Measurements from ENCODE around the gene AQP2. TPM values are rescaled to one million over a fixed set of nuclear protein-coding genes. Genes with fewer than 3 reads are reported as not detected.
"Not testable (repeated sequence)": the region's sequence is repeated elsewhere in the genome, so short reads cannot be mapped to it uniquely, and the experiment has no call there.

AQP2 gene
- total and polyA plus RNA-seq, 7 donors: not detected

- peak overlapping the region in 3 of 4 donors; percentile 24 to 69 (median 50) for H3K27ac ChIP-seq
Observed at GRCh38 chr12:49984476-49985359, 34.2 kb downstream of the AQP2 start.

DNA sequence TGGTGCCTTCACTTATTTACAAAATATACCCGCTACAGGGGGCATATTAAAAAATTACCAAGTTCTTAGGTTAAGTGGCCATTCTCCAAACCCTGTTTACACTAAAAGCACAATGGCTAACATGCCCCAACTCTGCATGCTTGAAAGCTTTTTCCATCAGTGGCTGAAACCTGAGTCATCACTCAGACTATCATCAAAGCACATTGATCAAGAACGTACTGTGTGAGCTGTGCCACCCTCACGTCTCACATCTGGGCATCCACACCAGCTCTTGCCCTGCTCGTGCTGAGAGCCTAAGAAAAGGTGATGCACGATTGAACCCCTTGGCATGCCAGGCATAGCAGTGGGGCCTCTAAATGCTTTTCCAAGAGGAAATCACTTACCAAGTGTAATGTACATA, 35.4 kb downstream of the AQP2 start:
- H3K36me3 ChIP-seq: no peaks in the 10 kb centered on the region
- WGBS, 2 donors: 88 to 94% methylated on average over 5 of the region's 5 CpGs
- peaks cover 0 to 86% (median 56%) of the 10 kb centered on the region in 4 donors for H3K4me1 ChIP-seq
- no peak for TF ChIP-seq EP300 (IDR thresholded peaks at IDR 0.05)
- TF ChIP-seq POLR2AphosphoS5 (IDR thresholded peaks at IDR 0.05): no peak
- H3K9me3 ChIP-seq: no peaks in the 10 kb centered on the region
- no peak overlapping the region for H3K4me3 ChIP-seq
- no peak overlapping the region for H3K27ac ChIP-seq
- DNase-seq: no peak
- H3K27me3 ChIP-seq: no peaks in the 10 kb centered on the region
- intact Hi-C loops (cut with DNase I): no loop called here

More at GRCh38 chr12:49984476-49985359, 34.2 kb downstream of the AQP2 start:
- TF ChIP-seq POLR2AphosphoS5 (IDR thresholded peaks at IDR 0.05): no peak
- TF ChIP-seq, protein P1, sequence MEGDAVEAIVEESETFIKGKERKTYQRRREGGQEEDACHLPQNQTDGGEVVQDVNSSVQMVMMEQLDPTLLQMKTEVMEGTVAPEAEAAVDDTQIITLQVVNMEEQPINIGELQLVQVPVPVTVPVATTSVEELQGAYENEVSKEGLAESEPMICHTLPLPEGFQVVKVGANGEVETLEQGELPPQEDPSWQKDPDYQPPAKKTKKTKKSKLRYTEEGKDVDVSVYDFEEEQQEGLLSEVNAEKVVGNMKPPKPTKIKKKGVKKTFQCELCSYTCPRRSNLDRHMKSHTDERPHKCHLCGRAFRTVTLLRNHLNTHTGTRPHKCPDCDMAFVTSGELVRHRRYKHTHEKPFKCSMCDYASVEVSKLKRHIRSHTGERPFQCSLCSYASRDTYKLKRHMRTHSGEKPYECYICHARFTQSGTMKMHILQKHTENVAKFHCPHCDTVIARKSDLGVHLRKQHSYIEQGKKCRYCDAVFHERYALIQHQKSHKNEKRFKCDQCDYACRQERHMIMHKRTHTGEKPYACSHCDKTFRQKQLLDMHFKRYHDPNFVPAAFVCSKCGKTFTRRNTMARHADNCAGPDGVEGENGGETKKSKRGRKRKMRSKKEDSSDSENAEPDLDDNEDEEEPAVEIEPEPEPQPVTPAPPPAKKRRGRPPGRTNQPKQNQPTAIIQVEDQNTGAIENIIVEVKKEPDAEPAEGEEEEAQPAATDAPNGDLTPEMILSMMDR (IDR thresholded peaks at IDR 0.05): no peak
- TF ChIP-seq POLR2A (IDR thresholded peaks at IDR 0.05): no peak
- no peak for TF ChIP-seq EP300 (IDR thresholded peaks at IDR 0.05)
- WGBS, 2 donors: 89 to 90% methylated on average over 9 of the region's 9 CpGs
- Histone ChIP-seq H3K9me3 (no peaks in the 10 kb centered on the region), H3K4me1 (peaks cover 0 to 79% (median 54%) of the 10 kb centered on the region in 4 donors), H3K36me3 (no peaks in the 10 kb centered on the region), H3K4me3 (no peak overlapping the region), H3K27me3 (no peaks in the 10 kb centered on the region)
- intact Hi-C loops (cut with DNase I): loop anchor here (5.0 kb wide), 1 partner anchor 38 kb away; no protein-coding TSS in a partner anchor
- DNase-seq: no peak

DNA sequence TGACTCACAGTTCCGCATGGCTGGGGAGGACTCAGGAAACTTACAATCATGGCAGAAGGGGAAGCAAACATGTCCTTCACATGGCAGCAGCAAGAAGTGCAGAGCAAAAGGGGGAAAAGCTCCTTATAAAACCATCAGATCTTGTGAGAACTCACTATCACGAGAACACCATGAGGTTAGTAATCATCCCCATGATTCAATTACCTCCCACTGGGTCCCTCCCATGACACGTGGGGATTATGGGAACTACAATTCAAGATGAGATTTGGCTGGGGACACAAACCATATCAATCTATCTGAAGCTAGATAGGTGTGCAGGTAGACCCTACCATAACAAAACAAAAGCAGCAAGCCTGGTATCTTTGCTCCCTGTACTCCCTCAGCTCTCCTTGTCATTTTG, 35.9 kb downstream of the AQP2 start:
- 88 to 93% methylated on average over 3 of the region's 3 CpGs for WGBS, 2 donors
- H3K4me1 ChIP-seq: peaks cover 0 to 86% (median 56%) of the 10 kb centered on the region in 4 donors
- H3K27me3 ChIP-seq; H3K4me3 ChIP-seq; DNase-seq; H3K36me3 ChIP-seq; H3K9me3 ChIP-seq; intact Hi-C loops (cut with DNase I): not testable (repeated sequence)
- H3K27ac ChIP-seq: peak overlapping the region in 2 of 4 donors; percentile 64 to 77

GRCh38 chr12:49987625-49988303, 37.2 kb downstream of the AQP2 start:
- intact Hi-C loops (cut with DNase I): no loop called here
- TF ChIP-seq POLR2AphosphoS5 (IDR thresholded peaks at IDR 0.05) (peak in 1 of 4 donors; percentile 60), EP300 (IDR thresholded peaks at IDR 0.05) (peak in 2 of 4 donors; percentile 37 to 65)
- TF ChIP-seq, protein P1 (IDR thresholded peaks at IDR 0.05): no peak

DNA sequence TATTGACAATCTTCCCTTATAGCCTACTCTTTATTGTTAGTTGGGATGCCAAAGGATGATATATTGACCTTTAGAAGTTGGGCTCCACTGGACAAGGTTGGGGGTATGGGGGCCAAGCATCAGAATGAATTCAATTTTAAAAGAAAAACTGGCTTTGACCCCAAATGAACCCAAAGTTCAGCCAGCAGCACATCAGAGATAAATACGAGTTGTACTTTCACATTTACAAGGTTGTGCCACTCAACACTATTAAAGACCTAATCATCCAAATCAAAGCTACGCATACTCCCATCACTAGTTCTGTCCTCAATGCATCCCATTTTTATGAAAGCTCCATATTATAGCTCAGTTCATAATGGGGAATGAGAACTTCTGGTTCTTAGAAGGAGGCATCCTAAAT, 38.9 kb downstream of the AQP2 start:
- WGBS, 2 donors: 96 to 98% methylated on average over 2 of the region's 2 CpGs
- H3K27me3 ChIP-seq; H3K4me3 ChIP-seq; DNase-seq; intact Hi-C loops (cut with DNase I); H3K9me3 ChIP-seq: not testable (repeated sequence)
- H3K36me3 ChIP-seq: peaks cover 0 to 30% (median 5%) of the 10 kb centered on the region in 4 donors
- H3K27ac ChIP-seq: peak overlapping the region in 1 of 4 donors; percentile 77
- H3K4me1 ChIP-seq: peaks cover 0 to 58% (median 33%) of the 10 kb centered on the region in 4 donors

More at GRCh38 chr12:49987625-49988303, 37.2 kb downstream of the AQP2 start:
- H3K27ac ChIP-seq: peak overlapping the region in 3 of 4 donors; percentile 64 to 77 (median 72)
- 66 to 77% methylated on average over 4 of the region's 4 CpGs for WGBS, 2 donors
- no peaks in the 10 kb centered on the region for H3K9me3 ChIP-seq
- no peak overlapping the region for H3K4me3 ChIP-seq
- peak; percentile 69 for DNase-seq
- peaks cover 0 to 14% (median 5%) of the 10 kb centered on the region in 4 donors for H3K36me3 ChIP-seq
- peaks cover 0 to 74% (median 47%) of the 10 kb centered on the region in 4 donors for H3K4me1 ChIP-seq
- H3K27me3 ChIP-seq: no peaks in the 10 kb centered on the region

DNA sequence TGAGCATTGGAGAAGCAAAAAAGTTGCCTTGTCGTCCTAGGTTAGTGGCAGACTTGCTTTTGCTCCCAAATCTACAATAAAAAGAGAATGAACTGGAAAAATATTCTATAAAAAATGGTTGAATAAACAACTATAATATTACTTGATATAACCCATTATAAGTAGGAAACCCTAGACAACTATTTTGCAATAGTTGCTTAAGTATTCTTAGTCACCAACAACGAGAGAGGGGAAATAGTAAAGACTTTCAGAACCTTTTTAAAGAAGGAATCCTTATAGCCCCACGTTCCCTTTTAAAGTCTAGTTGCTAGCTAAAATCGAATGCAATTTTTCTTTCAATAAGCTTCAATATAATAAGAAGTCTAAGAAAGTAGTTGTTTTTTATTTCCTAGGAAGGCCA, 39.7 kb downstream of the AQP2 start:
- peak overlapping the region in 2 of 4 donors; percentile 17 to 36 for H3K27ac ChIP-seq
- H3K4me3 ChIP-seq: no peak overlapping the region
- intact Hi-C loops (cut with DNase I): no loop called here
- peaks cover 0 to 36% (median 5%) of the 10 kb centered on the region in 4 donors for H3K36me3 ChIP-seq
- no peak for TF ChIP-seq POLR2AphosphoS5 (IDR thresholded peaks at IDR 0.05)
- TF ChIP-seq EP300 (IDR thresholded peaks at IDR 0.05): no peak
- TF ChIP-seq POLR2A (IDR thresholded peaks at IDR 0.05): no peak
- TF ChIP-seq, protein P1 (IDR thresholded peaks at IDR 0.05): no peak
- no peak for DNase-seq
- H3K9me3 ChIP-seq: no peaks in the 10 kb centered on the region
- peaks cover 0 to 50% (median 26%) of the 10 kb centered on the region in 4 donors for H3K4me1 ChIP-seq
- H3K27me3 ChIP-seq: no peaks in the 10 kb centered on the region
- WGBS, 2 donors: 85 to 89% methylated on average over 4 of the region's 4 CpGs
